ENCODE data around the gene CAV2. TPM values are rescaled to one million over a fixed set of nuclear protein-coding genes. Genes with fewer than 3 reads are reported as not detected.

Gene CAV2
- total RNA-seq, 3 donors from 2014 or later = 0.16 to 0.24 TPM; not detected in 1

GRCh38 chr7:116524609-116525297 lies 25.2 kb downstream of the CAV2 start, which contains the start of gene CAV1:
CAV1 (plus strand) TSS chr7:116525036; CDS start chr7:116525063, 27 bp downstream.
- ATAC-seq (peak; percentile 38 to 39), DNase-seq (peak; percentile 14)
- Mint-ChIP-seq H3K36me3 (ENCODE audit: insufficient read depth) (no peaks in the 10 kb centered on the region), H3K4me1 (ENCODE audit: low read depth) (peaks cover 22% of the 10 kb centered on the region), H3K9me3 (no peaks in the 10 kb centered on the region), H3K4me3 (peak within 1 kb of the TSS; percentile 83), H3K27me3 (ENCODE audit: low read depth) (peaks cover 79% of the 10 kb centered on the region)

DNA sequence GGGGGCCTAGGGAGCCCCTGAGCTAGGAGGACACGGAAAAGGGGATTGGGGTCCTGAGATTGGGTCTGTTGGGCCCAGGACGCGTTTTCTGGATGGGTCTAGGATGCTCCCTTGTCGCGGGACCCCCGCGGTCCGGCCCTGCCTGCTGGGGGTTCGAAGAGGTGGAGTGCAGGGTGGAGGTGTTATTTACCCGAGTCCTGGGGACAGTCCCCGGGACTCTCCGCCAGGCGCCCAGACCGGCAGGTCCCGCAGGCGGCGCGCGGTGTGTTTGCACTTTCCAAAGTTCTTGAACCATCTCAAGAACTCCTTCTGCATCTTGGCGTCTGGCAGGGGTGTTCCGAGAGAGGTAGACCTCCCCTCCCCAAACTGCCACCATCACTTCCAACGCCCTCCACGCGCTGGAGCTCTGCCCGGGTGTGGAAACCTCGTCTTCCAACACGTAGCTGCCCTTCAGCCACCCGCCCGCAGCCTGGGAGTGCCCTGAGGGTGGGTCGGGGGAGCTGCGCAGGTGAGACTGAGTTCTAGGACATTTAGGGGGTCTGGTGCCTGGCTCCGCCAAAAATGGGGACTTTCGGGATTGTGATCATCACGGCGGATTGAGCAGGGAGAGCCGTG lies 25.9 kb downstream of the CAV2 start:
- Mint-ChIP-seq H3K4me1 (ENCODE audit: low read depth) (peaks cover 22% of the 10 kb centered on the region), H3K27me3 (ENCODE audit: low read depth) (peaks cover 76% of the 10 kb centered on the region), H3K36me3 (ENCODE audit: insufficient read depth) (no peaks in the 10 kb centered on the region), H3K9me3 (no peaks in the 10 kb centered on the region), H3K4me3 (peak overlapping the region; percentile 83)
- peak; percentile 12 for DNase-seq
- peak; percentile 55 to 57 for ATAC-seq

DNA sequence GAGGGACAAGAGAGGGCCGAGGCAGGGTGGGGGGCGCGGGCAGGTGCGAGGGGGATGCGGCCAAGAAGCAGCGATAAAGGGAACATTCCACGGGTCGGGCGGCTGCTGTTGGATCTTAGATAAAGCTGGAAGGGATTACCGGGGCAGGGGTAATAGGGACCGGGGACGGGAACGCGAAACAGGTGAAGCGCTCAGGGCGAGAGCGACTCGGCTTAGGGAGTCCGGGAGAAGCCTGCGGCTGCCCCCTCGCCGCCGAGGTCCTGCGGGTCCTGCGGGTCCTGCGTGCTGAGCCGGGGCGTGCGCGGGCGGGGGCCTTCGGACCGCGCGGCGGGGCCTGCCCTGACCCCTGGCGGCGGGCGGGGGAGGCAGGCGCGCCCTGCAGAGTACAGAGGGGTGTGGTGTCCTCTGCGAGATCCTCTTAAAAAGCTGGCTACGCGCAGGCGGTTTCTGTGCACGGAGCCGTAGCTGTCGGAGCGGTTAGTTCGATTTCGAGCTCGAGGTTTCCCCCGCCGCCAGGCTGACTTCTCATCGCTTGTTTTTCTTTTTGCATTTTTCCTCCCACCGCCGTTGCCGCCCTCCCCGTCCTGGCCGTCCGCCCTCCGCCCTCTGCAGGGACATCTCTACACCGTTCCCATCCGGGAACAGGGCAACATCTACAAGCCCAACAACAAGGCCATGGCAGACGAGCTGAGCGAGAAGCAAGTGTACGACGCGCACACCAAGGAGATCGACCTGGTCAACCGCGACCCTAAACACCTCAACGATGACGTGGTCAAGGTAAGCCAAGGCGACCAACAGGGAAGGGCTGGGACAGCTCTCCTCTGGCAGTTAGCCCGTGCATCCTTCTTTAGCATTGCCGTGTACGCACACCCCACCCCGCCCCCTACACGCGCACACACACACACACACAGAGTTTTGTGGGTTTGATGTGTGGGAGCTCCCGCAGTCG lies 26.6 kb downstream of the CAV2 start:
- ATAC-seq (peak; percentile 91), DNase-seq (peak; percentile 48)
- H3K4me1 Mint-ChIP-seq (ENCODE audit: low read depth) = peaks cover 22% of the 10 kb centered on the region
- no peaks in the 10 kb centered on the region for H3K9me3 Mint-ChIP-seq
- H3K4me3 Mint-ChIP-seq = peak overlapping the region; percentile 83
- H3K36me3 Mint-ChIP-seq (ENCODE audit: insufficient read depth) = no peaks in the 10 kb centered on the region
- H3K27me3 Mint-ChIP-seq (ENCODE audit: low read depth) = peaks cover 75% of the 10 kb centered on the region

DNA sequence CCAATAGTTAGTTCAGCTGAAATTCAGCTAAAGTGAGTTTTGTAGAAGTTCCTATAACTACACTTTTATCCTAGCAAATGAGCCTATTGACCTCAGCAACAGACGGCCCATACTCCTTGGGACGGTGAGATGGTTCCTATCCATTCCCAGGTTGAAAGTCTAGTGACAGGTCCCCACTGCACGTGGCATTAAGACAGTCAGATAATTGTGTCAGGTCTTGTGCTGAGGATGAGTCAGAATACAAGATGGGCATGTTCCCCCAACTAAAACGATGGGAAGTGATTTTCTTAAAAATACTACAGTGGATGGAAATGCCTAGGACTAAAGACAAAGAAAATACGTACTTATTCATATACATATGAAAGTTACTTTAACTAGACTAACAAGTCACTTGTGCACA lies 27.4 kb downstream of the CAV2 start:
- H3K4me3 Mint-ChIP-seq = peak overlapping the region; percentile 74
- no peaks in the 10 kb centered on the region for H3K9me3 Mint-ChIP-seq
- ATAC-seq (no peak), DNase-seq (no peak)
- H3K27me3 Mint-ChIP-seq (ENCODE audit: low read depth) = peaks cover 72% of the 10 kb centered on the region
- peaks cover 22% of the 10 kb centered on the region for H3K4me1 Mint-ChIP-seq (ENCODE audit: low read depth)
- H3K36me3 Mint-ChIP-seq (ENCODE audit: insufficient read depth) = no peaks in the 10 kb centered on the region

- ATAC-seq (no peak), DNase-seq (no peak)
- Mint-ChIP-seq H3K27me3 (ENCODE audit: low read depth) (peaks cover 70% of the 10 kb centered on the region), H3K36me3 (ENCODE audit: insufficient read depth) (no peaks in the 10 kb centered on the region), H3K4me3 (no peak overlapping the region), H3K9me3 (no peaks in the 10 kb centered on the region), H3K4me1 (ENCODE audit: low read depth) (peaks cover 22% of the 10 kb centered on the region)
Measured at GRCh38 chr7:116527521-116527920, 28.0 kb downstream of the CAV2 start.

DNA sequence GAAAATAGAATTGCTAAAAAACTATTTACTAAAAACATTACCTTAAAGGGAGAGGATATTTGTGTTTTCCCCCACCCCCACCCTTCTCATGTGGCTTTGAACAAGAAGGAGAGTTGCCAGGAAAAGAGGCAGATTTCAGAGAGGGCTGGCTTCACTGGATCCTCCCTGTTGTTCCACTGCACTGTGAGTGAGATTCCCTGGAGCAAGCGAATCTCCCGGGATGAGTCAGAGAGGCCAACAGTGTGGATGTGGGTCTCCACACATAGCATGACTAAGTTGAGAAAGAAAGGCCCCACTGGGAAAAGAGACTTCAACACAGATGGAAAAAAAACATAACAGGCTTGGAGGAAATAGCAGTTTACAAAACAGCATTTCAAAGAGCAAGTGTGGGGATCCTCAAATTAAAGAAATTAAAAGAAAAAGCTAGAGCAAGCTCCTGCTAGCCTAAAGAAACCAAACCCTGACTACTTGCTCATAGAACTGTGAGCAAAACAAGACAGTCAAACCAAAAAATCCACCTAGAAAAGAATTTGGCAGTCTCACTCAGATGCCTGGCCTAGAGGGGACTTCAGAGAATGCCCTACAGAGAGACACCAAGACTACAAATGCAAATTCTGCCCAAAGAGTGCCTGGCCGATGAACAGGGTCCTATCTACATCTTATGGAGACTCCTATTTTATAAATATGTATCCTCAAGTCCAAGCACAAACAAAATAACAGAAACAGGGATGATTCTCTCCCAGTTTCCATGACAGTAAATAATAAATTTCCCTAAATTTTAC lies 28.7 kb downstream of the CAV2 start:
- DNase-seq (no peak), ATAC-seq (no peak)
- Mint-ChIP-seq H3K9me3 (no peaks in the 10 kb centered on the region), H3K27me3 (ENCODE audit: low read depth) (peaks cover 67% of the 10 kb centered on the region), H3K4me1 (ENCODE audit: low read depth) (peaks cover 22% of the 10 kb centered on the region), H3K4me3 (no peak overlapping the region), H3K36me3 (ENCODE audit: insufficient read depth) (no peaks in the 10 kb centered on the region)

- ATAC-seq = no peak
- peaks cover 57% of the 10 kb centered on the region for H3K27me3 Mint-ChIP-seq (ENCODE audit: low read depth)
- no peak for DNase-seq
- H3K4me3 Mint-ChIP-seq = no peak overlapping the region
- peaks cover 22% of the 10 kb centered on the region for H3K4me1 Mint-ChIP-seq (ENCODE audit: low read depth)
- H3K9me3 Mint-ChIP-seq = no peaks in the 10 kb centered on the region
- no peaks in the 10 kb centered on the region for H3K36me3 Mint-ChIP-seq (ENCODE audit: insufficient read depth)
Measured at GRCh38 chr7:116529250-116529649, 29.7 kb downstream of the CAV2 start.

DNA sequence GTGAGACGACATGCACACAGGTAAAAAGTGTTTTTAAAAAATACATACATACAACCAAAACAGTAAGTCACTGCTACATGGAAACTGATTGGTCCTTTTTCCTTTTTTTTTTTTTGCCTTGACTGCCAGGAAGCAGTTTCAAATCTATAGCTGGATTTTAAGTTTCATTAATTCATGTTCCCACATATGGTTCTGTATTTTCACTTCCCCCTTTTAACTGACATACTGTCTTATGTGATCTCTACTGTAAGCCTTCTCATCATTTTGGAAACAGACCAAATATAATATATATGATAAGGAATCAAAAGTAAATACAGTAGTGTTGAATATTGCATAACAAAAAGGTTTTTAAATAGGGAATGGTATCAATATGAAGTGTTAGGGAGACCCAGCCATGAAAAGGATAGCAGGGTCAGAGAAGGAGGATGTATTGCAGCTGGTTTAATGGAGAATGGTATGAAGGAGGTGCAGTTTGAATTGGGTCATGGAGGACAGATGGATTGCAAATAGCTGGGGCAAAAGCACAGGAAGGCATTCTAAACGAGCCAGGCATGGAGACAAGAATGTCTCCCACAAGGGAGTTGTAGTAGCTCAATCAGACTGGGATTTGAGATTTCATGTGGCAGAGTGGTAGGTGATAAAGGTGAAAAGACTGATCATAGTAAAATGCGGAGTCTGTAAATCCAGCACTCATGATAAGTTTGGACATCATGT lies 30.7 kb downstream of the CAV2 start:
- DNase-seq (no peak), ATAC-seq (no peak)
- no peaks in the 10 kb centered on the region for H3K36me3 Mint-ChIP-seq (ENCODE audit: insufficient read depth)
- H3K4me3 Mint-ChIP-seq = no peak overlapping the region
- no peaks in the 10 kb centered on the region for H3K9me3 Mint-ChIP-seq
- peaks cover 14% of the 10 kb centered on the region for H3K4me1 Mint-ChIP-seq (ENCODE audit: low read depth)
- peaks cover 48% of the 10 kb centered on the region for H3K27me3 Mint-ChIP-seq (ENCODE audit: low read depth)

GRCh38 chr7:116532102-116532688 lies 32.7 kb downstream of the CAV2 start:
- Mint-ChIP-seq H3K4me1 (ENCODE audit: low read depth) (no peaks in the 10 kb centered on the region), H3K36me3 (ENCODE audit: insufficient read depth) (no peaks in the 10 kb centered on the region), H3K9me3 (no peaks in the 10 kb centered on the region), H3K4me3 (no peak overlapping the region), H3K27me3 (ENCODE audit: low read depth) (peaks cover 32% of the 10 kb centered on the region)
- DNase-seq (no peak), ATAC-seq (no peak)

- H3K4me3 Mint-ChIP-seq = no peak overlapping the region
- H3K9me3 Mint-ChIP-seq = peaks cover 3% of the 10 kb centered on the region
- ATAC-seq = no peak
- H3K27me3 Mint-ChIP-seq (ENCODE audit: low read depth) = peaks cover 24% of the 10 kb centered on the region
- no peaks in the 10 kb centered on the region for H3K4me1 Mint-ChIP-seq (ENCODE audit: low read depth)
- no peaks in the 10 kb centered on the region for H3K36me3 Mint-ChIP-seq (ENCODE audit: insufficient read depth)
- no peak for DNase-seq
Measured at GRCh38 chr7:116534790-116535189, 35.3 kb downstream of the CAV2 start.

- Mint-ChIP-seq H3K9me3 (peaks cover 3% of the 10 kb centered on the region), H3K36me3 (ENCODE audit: insufficient read depth) (no peaks in the 10 kb centered on the region), H3K27me3 (ENCODE audit: low read depth) (peaks cover 28% of the 10 kb centered on the region), H3K4me3 (no peak overlapping the region), H3K4me1 (ENCODE audit: low read depth) (no peaks in the 10 kb centered on the region)
- DNase-seq (no peak), ATAC-seq (no peak)
Measured at GRCh38 chr7:116535416-116535815, 35.9 kb downstream of the CAV2 start.

DNA sequence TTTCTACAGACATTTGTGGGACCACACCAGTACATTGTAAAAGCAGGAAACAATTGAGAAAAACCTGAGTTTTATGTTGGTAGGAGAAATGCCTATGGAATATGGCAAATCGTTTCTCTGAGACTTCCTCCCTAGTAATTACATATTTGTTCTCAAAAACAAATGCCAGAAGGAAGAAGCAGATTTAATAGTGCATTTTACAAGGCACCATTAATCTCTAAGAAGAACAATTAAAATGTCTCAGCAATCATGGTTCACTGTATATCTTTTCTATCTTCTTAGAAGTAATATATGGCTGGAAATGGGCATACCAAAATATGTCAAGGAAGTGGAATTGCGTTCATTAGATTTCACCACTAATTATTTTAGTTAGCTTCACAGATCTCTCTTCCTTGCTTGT lies 38.6 kb downstream of the CAV2 start:
- Mint-ChIP-seq H3K4me1 (ENCODE audit: low read depth) (no peaks in the 10 kb centered on the region), H3K9me3 (peaks cover 3% of the 10 kb centered on the region), H3K27me3 (ENCODE audit: low read depth) (peaks cover 16% of the 10 kb centered on the region), H3K36me3 (ENCODE audit: insufficient read depth) (no peaks in the 10 kb centered on the region), H3K4me3 (no peak overlapping the region)
- DNase-seq (no peak), ATAC-seq (no peak)

DNA sequence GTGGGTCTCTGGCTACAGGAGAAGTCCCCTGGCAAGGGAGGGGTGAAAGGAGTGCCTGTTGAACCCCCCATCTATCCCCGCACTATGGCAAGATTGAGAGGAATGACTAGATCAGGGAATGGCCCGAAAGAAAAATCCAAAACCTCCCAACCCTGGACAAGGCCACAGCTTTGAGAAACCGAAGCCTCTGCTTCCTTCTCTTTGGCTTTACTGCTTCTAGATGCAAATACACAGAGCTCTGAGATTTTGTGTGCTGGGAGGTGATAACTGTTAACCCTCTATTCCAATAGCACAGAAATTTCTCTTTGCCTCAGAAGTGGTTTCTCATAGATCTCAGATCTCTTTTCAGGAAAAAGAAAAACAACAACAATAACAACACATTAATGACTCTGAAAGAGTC lies 40.3 kb downstream of the CAV2 start:
- Mint-ChIP-seq H3K4me3 (no peak overlapping the region), H3K27me3 (ENCODE audit: low read depth) (peaks cover 26% of the 10 kb centered on the region), H3K36me3 (ENCODE audit: insufficient read depth) (no peaks in the 10 kb centered on the region), H3K4me1 (ENCODE audit: low read depth) (no peaks in the 10 kb centered on the region), H3K9me3 (peaks cover 3% of the 10 kb centered on the region)
- DNase-seq (no peak), ATAC-seq (no peak)
